Left ventricle myocardium inferior (tissue), 1 donor: ENCODE data around the gene AAK1. TPM values are rescaled to one million over a fixed set of nuclear protein-coding genes. Genes with fewer than 3 reads are reported as not detected.

Experiments
- DNase-seq: peaks from one replicate; pipeline ENCODE4 v3.0.0-alpha.2; 2020
- H3K27ac ChIP-seq: fragments of 200-600 bp; replicated peaks from 2 replicates; pipeline ENCODE4 v1.8.0; 2021
- H3K27me3 ChIP-seq: fragments of 200-600 bp; 2 replicates; pipeline ENCODE4 v1.8.0; 2021; ENCODE audit warnings: low read depth
- H3K36me3 ChIP-seq: fragments of 200-600 bp; 2 replicates; pipeline ENCODE4 v1.8.0; 2021
- H3K4me1 ChIP-seq: fragments of 200-600 bp; 2 replicates; pipeline ENCODE4 v1.8.0; 2021
- H3K4me3 ChIP-seq: fragments of 200-600 bp; 2 replicates; pipeline ENCODE4 v1.8.0; 2021; ENCODE audit warnings: mild to moderate bottlenecking, moderate library complexity
- H3K9me3 ChIP-seq: fragments of 200-600 bp; replicated peaks from 2 replicates; pipeline ENCODE4 v1.8.0; 2021
- intact Hi-C: fragments of 100-400 bp; cut with micrococcal nuclease; formaldehyde crosslinking; loops from one replicate; pipeline ENCODE4 v1.11.0; 2022
- total RNA-seq: library from RNA; stranded (reverse); fragmentation: NEBNext Ultra II Directional; extraction: Animal tissue kit (Norgen Biotek cat#: 25700); gene quantifications from one replicate; pipeline ENCODE4 v1.2.1, GENCODE V29; 2021
- TF ChIP-seq, protein P1 (sequence below): fragments of 200-600 bp; IDR thresholded peaks from 2 replicates; pipeline ENCODE4 v1.8.0; 2021; ENCODE audit warnings: antibody characterized with exemption, mild to moderate bottlenecking, borderline replicate concordance
- donor health status: DM: no; HTN: yes; CAD: no; lungs with severe emphysema.

AAK1 gene
- total RNA-seq, 1 donor from 2014 or later: 133 TPM

DNA sequence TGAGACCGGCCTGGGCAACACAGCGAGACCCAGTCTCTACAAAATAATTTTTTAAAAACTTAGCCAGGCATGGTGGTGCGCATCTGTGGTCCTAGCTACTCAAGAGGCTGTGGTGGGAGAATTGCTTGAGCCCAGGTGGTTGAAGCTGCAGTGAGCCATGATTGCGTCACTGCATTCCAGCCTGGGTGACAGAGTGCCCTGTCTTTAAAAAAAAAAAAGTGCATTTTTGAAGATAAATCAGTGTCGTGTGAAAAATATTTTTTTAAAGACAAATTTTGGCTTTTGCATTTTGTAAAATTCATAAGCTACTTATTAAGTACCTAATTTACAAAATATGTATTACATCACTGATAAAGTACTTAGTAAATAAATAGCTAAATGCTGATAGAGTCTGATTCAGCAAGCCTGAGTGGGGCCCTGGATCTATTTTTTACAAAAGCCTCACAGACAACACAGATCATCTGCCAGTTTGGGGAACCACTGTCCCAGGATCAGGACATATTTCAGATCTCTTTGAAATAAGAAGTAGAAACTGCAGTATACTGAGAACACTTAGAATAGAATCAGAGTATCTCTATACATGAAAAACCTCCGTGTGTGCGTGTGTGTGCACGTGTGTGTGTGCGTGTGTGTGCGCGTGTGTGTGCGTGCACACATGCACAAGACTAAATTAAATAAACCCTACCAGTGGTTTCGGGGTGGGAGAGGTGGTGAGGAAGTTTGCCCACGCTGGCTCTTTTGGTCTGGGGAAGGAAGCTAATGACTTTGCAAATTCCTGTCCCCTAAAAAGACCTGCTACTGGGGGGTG, 61.6 kb downstream of the AAK1 start:
- TF ChIP-seq, protein P1, sequence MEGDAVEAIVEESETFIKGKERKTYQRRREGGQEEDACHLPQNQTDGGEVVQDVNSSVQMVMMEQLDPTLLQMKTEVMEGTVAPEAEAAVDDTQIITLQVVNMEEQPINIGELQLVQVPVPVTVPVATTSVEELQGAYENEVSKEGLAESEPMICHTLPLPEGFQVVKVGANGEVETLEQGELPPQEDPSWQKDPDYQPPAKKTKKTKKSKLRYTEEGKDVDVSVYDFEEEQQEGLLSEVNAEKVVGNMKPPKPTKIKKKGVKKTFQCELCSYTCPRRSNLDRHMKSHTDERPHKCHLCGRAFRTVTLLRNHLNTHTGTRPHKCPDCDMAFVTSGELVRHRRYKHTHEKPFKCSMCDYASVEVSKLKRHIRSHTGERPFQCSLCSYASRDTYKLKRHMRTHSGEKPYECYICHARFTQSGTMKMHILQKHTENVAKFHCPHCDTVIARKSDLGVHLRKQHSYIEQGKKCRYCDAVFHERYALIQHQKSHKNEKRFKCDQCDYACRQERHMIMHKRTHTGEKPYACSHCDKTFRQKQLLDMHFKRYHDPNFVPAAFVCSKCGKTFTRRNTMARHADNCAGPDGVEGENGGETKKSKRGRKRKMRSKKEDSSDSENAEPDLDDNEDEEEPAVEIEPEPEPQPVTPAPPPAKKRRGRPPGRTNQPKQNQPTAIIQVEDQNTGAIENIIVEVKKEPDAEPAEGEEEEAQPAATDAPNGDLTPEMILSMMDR: no peak
- intact Hi-C loops: no loop called here
- H3K4me3 ChIP-seq: peak overlapping the region; percentile 57

DNA sequence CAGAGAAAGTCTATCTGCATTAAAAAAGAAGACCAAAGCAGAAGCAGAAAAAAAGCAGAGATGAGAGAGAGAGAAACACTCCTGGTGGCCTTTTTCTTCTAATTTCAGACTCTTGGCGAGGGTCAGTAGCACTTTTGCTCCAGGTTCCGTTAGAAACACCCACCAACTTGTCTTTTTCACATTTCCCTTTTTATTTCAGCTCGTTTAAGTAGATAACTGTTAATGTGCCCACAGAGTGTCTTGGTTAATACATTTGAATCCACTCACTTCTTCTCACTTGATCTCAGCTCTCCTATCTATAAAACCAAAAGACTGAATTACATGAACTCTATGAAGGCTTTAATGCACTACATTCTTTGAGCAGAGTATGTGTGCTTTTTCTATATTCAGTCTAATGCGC, 63.1 kb downstream of the AAK1 start:
- peak overlapping the region; percentile 57 for H3K4me3 ChIP-seq
- no peaks in the 10 kb centered on the region for H3K36me3 ChIP-seq
- H3K9me3 ChIP-seq: no peaks in the 10 kb centered on the region
- peak overlapping the region; percentile 88 for H3K27ac ChIP-seq
- TF ChIP-seq, protein P1: no peak
- H3K27me3 ChIP-seq: no peaks in the 10 kb centered on the region
- no peak for DNase-seq
- intact Hi-C loops: no loop called here
- H3K4me1 ChIP-seq: peaks cover 94% of the 10 kb centered on the region

More for the DNA sequence above, 61.6 kb downstream of the AAK1 start:
- no peaks in the 10 kb centered on the region for H3K9me3 ChIP-seq
- DNase-seq: no peak
- H3K27me3 ChIP-seq: no peaks in the 10 kb centered on the region
- no peaks in the 10 kb centered on the region for H3K36me3 ChIP-seq
- H3K4me1 ChIP-seq: peaks cover 97% of the 10 kb centered on the region
- peak overlapping the region; percentile 88 for H3K27ac ChIP-seq

DNA sequence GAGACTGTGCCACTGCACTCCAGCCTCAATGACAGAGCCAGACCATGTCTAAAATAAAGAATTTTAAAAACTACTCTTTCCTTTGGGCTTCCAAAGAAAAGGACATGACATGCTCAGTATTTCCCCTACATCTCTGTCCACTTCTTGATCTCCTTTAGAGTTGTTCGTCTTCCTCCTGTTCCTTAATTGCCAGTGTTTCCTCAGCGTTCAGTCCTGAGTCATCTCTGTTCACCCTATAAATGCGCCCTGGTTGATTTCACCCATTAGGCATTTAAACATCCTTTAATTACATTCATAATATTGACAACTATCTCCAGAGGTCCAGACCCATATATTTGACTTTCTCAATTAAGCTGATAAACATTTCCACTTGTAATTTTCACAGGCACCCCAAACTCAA, 64.0 kb downstream of the AAK1 start:
- TF ChIP-seq, protein P1: no peak
- Histone ChIP-seq H3K36me3 (no peaks in the 10 kb centered on the region), H3K4me1 (peaks cover 87% of the 10 kb centered on the region), H3K4me3 (no peak overlapping the region), H3K27me3 (no peaks in the 10 kb centered on the region), H3K27ac (peak overlapping the region; percentile 69), H3K9me3 (no peaks in the 10 kb centered on the region)
- no peak for DNase-seq
- intact Hi-C loops: no loop called here

DNA sequence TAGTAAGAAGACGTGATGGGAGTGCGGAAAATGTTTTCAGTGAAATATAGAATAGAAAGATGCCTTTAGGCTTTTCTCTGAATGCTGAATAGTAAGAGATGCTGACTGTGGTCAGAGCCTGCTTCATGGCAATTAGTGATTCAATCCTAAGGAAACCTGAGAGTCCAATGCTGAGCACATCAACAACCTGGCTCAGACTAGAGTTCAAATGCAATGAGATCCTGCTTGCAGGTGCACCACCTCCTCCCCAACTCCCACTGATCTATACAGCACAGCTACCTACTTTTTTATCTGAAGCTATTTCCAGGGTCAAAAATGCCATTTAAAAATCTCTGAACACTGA, 65.4 kb downstream of the AAK1 start:
- peak overlapping the region; percentile 69 for H3K27ac ChIP-seq
- intact Hi-C loops: no loop called here
- no peaks in the 10 kb centered on the region for H3K27me3 ChIP-seq
- TF ChIP-seq, protein P1: no peak
- H3K9me3 ChIP-seq: no peaks in the 10 kb centered on the region
- H3K4me1 ChIP-seq: peaks cover 83% of the 10 kb centered on the region
- DNase-seq: no peak
- H3K36me3 ChIP-seq: no peaks in the 10 kb centered on the region
- H3K4me3 ChIP-seq: no peak overlapping the region

DNA sequence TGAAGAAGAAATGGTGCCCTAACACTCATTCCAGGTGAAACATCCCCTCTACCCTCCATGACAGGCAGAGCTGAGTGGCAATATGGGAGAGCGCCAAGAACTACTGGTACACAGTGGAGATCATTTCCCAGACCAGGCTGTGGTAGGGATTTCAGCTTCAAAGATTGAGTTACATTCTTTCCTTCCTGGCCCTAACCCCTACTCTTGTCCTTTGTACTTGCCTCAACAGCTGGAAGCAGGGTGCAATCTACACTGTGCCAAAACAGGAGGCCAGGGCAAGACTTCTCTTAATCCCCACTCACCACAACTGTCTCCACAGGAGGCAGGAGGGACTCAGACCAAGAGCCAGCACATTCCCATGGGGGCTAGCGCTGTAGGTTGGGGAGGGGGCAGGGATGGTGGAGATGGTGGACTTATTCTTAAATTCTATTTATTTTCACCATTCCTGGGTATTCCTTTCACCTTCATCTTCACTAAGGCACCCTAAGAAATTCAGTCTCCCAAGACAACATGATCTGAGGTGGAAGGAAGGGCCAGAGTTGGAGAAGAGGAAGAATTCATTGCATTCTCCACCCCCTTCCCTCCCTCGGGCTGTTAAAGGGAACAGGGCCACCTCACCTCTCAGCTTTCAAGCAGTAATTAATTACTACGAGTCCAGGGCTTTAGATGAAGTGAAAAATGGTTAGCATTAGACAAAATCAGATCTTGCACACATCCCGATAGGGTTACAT, 65.9 kb downstream of the AAK1 start:
- H3K27ac ChIP-seq: peak overlapping the region; percentile 69
- DNase-seq: no peak
- peaks cover 83% of the 10 kb centered on the region for H3K4me1 ChIP-seq
- no peak overlapping the region for H3K4me3 ChIP-seq
- H3K36me3 ChIP-seq: no peaks in the 10 kb centered on the region
- TF ChIP-seq, protein P1: no peak
- H3K27me3 ChIP-seq: no peaks in the 10 kb centered on the region
- intact Hi-C loops: no loop called here
- no peaks in the 10 kb centered on the region for H3K9me3 ChIP-seq
